ENCODE measurements around the gene CABLES2.

The CABLES2 gene

DNA sequence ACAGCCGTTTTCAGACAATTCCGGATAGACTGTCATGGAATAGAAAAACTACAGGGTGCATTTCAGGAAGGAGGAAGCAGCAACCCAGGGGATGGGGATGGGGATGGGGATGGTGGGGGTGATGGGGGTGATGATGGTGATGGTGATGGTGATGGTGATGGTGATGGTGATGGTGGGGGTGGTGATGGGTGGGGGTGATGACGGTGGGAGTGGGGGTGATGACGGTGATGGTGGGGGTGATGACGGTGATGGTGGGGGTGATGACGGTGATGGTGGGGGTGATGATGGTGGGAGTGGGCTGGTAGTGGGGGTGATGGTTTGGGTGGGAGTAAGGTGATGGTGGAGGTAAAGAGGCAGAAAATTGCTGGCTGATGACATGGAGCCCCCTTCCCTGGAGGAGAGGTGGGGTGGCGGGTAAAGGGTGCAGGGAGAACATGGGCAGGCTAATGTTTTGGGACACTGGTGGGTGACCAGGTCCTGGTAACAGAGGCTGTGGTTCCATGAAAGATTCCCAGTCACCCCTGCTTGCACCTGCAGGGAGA is 57.5 kb downstream of the CABLES2 start:
- Histone ChIP-seq H3K9ac (ENCODE audit: low read length) (no peak overlapping the region), H3K36me3 (replicated peaks; ENCODE audit: low read depth, low read length) (peaks cover 2% of the 10 kb centered on the region)

GRCh38 chr20:62348604-62349003 is 58.5 kb downstream of the CABLES2 start:
- TF ChIP-seq CTCF (IDR thresholded peaks at IDR 0.05; ENCODE audit: low read depth, low read length) = no peak
- no peak for TF ChIP-seq EZH2phosphoT487 (IDR thresholded peaks at IDR 0.05; ENCODE audit: low read depth)
- Histone ChIP-seq H3K36me3 (replicated peaks; ENCODE audit: low read depth, low read length) (peaks cover 2% of the 10 kb centered on the region), H3K9ac (ENCODE audit: low read length) (no peak overlapping the region), H3K9me3 (ENCODE audit: insufficient read depth, low read length) (no peaks in the 10 kb centered on the region), H3K27ac (ENCODE audit: low read length) (no peak overlapping the region), H3K4me3 (ENCODE audit: low read length) (no peak overlapping the region), H2AFZ (ENCODE audit: low read depth, low read length) (no peak overlapping the region), H3K4me2 (ENCODE audit: low read length) (no peak overlapping the region), H3K4me1 (ENCODE audit: low read length) (no peaks in the 10 kb centered on the region), H4K20me1 (ENCODE audit: insufficient read depth, low read length) (no peaks in the 10 kb centered on the region), H3K27me3 (ENCODE audit: low read depth, low read length) (no peaks in the 10 kb centered on the region), H3K79me2 (ENCODE audit: low read length) (no peaks in the 10 kb centered on the region)

More for the DNA sequence above, 57.5 kb downstream of the CABLES2 start:
- H3K4me2 ChIP-seq (ENCODE audit: low read length) = no peak overlapping the region
- H3K79me2 ChIP-seq (ENCODE audit: low read length) = no peaks in the 10 kb centered on the region
- H2AFZ ChIP-seq (ENCODE audit: low read depth, low read length) = no peak overlapping the region
- no peaks in the 10 kb centered on the region for H4K20me1 ChIP-seq (ENCODE audit: insufficient read depth, low read length)
- no peak overlapping the region for H3K27ac ChIP-seq (ENCODE audit: low read length)
- no peaks in the 10 kb centered on the region for H3K9me3 ChIP-seq (ENCODE audit: insufficient read depth, low read length)
- H3K27me3 ChIP-seq (ENCODE audit: low read depth, low read length) = no peaks in the 10 kb centered on the region
- TF ChIP-seq CTCF (IDR thresholded peaks at IDR 0.05; ENCODE audit: low read depth, low read length) = no peak
- TF ChIP-seq EZH2phosphoT487 (IDR thresholded peaks at IDR 0.05; ENCODE audit: low read depth) = no peak
- no peaks in the 10 kb centered on the region for H3K4me1 ChIP-seq (ENCODE audit: low read length)
- H3K4me3 ChIP-seq (ENCODE audit: low read length) = no peak overlapping the region

DNA sequence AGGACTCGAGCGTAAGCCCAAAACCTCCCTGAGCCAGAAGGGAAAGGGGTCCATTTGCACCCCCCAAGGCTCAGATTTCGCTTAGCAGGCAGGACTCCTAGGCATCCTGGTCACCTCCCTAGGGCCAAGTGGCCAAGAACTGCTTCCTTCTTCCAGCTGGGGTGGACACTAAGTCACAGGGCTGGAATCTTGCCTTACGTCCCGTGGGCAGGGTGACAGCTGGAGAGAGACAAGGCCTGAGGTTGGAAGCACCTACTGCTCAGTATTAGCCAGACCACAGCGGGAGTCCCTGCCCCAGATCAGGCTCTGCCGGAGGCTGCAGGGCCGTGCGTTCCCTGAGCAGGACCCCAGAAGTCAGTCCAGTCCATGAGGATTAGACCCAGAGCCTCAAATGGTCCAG is 59.6 kb downstream of the CABLES2 start:
- Histone ChIP-seq H3K9me3 (ENCODE audit: insufficient read depth, low read length) (no peaks in the 10 kb centered on the region), H3K4me1 (ENCODE audit: low read length) (no peaks in the 10 kb centered on the region), H3K36me3 (replicated peaks; ENCODE audit: low read depth, low read length) (peaks cover 2% of the 10 kb centered on the region), H3K27ac (ENCODE audit: low read length) (no peak overlapping the region), H3K9ac (ENCODE audit: low read length) (no peak overlapping the region), H3K27me3 (ENCODE audit: low read depth, low read length) (no peaks in the 10 kb centered on the region), H4K20me1 (ENCODE audit: insufficient read depth, low read length) (no peaks in the 10 kb centered on the region), H3K4me2 (ENCODE audit: low read length) (no peak overlapping the region), H2AFZ (ENCODE audit: low read depth, low read length) (no peak overlapping the region), H3K4me3 (ENCODE audit: low read length) (no peak overlapping the region), H3K79me2 (ENCODE audit: low read length) (no peaks in the 10 kb centered on the region)
- TF ChIP-seq EZH2phosphoT487 (IDR thresholded peaks at IDR 0.05; ENCODE audit: low read depth) (no peak), CTCF (IDR thresholded peaks at IDR 0.05; ENCODE audit: low read depth, low read length) (no peak)

GRCh38 chr20:62347151-62347404 is 60.0 kb downstream of the CABLES2 start:
- Histone ChIP-seq H3K36me3 (replicated peaks; ENCODE audit: low read depth, low read length) (peaks cover 2% of the 10 kb centered on the region), H3K4me1 (ENCODE audit: low read length) (no peaks in the 10 kb centered on the region), H3K9me3 (ENCODE audit: insufficient read depth, low read length) (no peaks in the 10 kb centered on the region), H4K20me1 (ENCODE audit: insufficient read depth, low read length) (no peaks in the 10 kb centered on the region), H3K4me2 (ENCODE audit: low read length) (no peak overlapping the region), H3K79me2 (ENCODE audit: low read length) (no peaks in the 10 kb centered on the region), H3K9ac (ENCODE audit: low read length) (no peak overlapping the region), H3K27me3 (ENCODE audit: low read depth, low read length) (no peaks in the 10 kb centered on the region), H3K4me3 (ENCODE audit: low read length) (no peak overlapping the region), H2AFZ (ENCODE audit: low read depth, low read length) (no peak overlapping the region), H3K27ac (ENCODE audit: low read length) (no peak overlapping the region)
- no peak for TF ChIP-seq CTCF (IDR thresholded peaks at IDR 0.05; ENCODE audit: low read depth, low read length)
- no peak for TF ChIP-seq EZH2phosphoT487 (IDR thresholded peaks at IDR 0.05; ENCODE audit: low read depth)
